NT2/D1 (cell line): ENCODE results near the gene PRPH2.

ENCODE experiments used
- YY1 ChIP-seq: IDR thresholded peaks from 2 replicates; pipeline ENCODE4 v1.6.1; 2011; ENCODE audit not compliant: insufficient read length, insufficient read depth
- ZNF274 ChIP-seq: IDR thresholded peaks from 2 replicates; pipeline ENCODE4 v1.6.1; 2011; ENCODE audit warnings: mild to moderate bottlenecking, low read depth, low read length

DNA sequence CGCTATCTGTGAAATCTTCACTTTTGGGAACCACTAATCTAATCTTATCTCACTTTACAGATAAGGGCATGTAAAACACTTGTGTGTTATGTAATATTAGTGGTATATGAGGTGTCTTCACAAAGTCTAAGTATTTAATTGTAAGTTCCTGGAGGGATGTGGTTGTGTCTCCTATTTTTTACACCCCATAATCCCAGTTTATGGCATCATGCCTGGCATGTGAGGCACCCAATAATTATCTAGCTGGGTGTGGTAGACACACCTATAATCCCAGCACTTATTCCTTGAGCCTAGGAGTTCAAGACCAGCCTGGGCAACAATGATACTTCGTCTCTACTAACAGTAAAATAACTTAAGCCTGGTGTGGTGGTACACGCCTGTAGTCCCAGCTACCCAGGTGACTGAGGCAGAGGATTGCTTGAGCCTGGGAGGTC lies 40.0 kb upstream of the PRPH2 start:
- TF ChIP-seq YY1 (no peak), ZNF274 (no peak)
